Stimulated activated CD8-positive, alpha-beta memory T cell treated with anti-CD3 and anti-CD28 coated beads, Interleukin-12 subunit alpha, Interleukin-12 subunit beta, amount 100 ng/mL, for 4 hours (primary cell): Measurements from ENCODE around the gene TRAF7.

ENCODE experiments used
- DNase-seq: peaks from one replicate; pipeline ENCODE4 v3.0.0-alpha.2; 2020; ENCODE audit warnings: low read depth

Gene TRAF7

GRCh38 chr16:2165861-2166260, 10.3 kb downstream of the TRAF7 start:
- no peak for DNase-seq

- no peak for DNase-seq
Observed at GRCh38 chr16:2166263-2167067, 10.9 kb downstream of the TRAF7 start.

- DNase-seq = no peak
Observed at GRCh38 chr16:2167068-2167638, 11.6 kb downstream of the TRAF7 start.

GRCh38 chr16:2170080-2170479, 14.5 kb downstream of the TRAF7 start:
- no peak for DNase-seq

GRCh38 chr16:2170587-2171435, 15.2 kb downstream of the TRAF7 start:
- DNase-seq = no peak

- DNase-seq = no peak
Observed at GRCh38 chr16:2171601-2172178, 16.1 kb downstream of the TRAF7 start.

- no peak for DNase-seq
Observed at GRCh38 chr16:2172688-2173335, 17.2 kb downstream of the TRAF7 start.

- DNase-seq = no peak
Observed at GRCh38 chr16:2173366-2173765, 17.8 kb downstream of the TRAF7 start.

- DNase-seq = no peak
Observed at GRCh38 chr16:2173916-2174315, 18.3 kb downstream of the TRAF7 start.

- DNase-seq = no peak
Observed at GRCh38 chr16:2174396-2175131, 19.0 kb downstream of the TRAF7 start.

- DNase-seq = no peak
Observed at GRCh38 chr16:2175454-2175853, 19.9 kb downstream of the TRAF7 start.

GRCh38 chr16:2176047-2176446, 20.5 kb downstream of the TRAF7 start:
- no peak for DNase-seq

GRCh38 chr16:2177101-2177500, 21.5 kb downstream of the TRAF7 start:
- no peak for DNase-seq

- no peak for DNase-seq
Observed at GRCh38 chr16:2177561-2177960, 22.0 kb downstream of the TRAF7 start.

- no peak for DNase-seq
Observed at GRCh38 chr16:2178321-2179106, 22.9 kb downstream of the TRAF7 start.

GRCh38 chr16:2179107-2179501, 23.5 kb downstream of the TRAF7 start:
- DNase-seq = no peak

- no peak for DNase-seq
Observed at GRCh38 chr16:2179576-2179975, 24.0 kb downstream of the TRAF7 start.

GRCh38 chr16:2180461-2180860, 24.9 kb downstream of the TRAF7 start:
- no peak for DNase-seq

GRCh38 chr16:2180962-2181923, 25.7 kb downstream of the TRAF7 start:
- DNase-seq = no peak
